Immature natural killer cell (primary cell): ENCODE measurements around the gene ADGRF1. TPM values are rescaled to one million over a fixed set of nuclear protein-coding genes. Genes with fewer than 3 reads are reported as not detected.

ENCODE experiments used
- DNase-seq, 3 donors: peaks; one replicate each; pipeline ENCODE4 v3.0.0; 2022; ENCODE audit warnings: mixed read lengths in 1 of 3
- H3K27ac Mint-ChIP-seq, 6 donors: one replicate each; pipeline ENCODE4 v1.8.0; 2020; ENCODE audit warnings: mixed read lengths in 6 of 6, mild to moderate bottlenecking in 5 of 6, inconsistent platforms in 4 of 6, moderate library complexity in 3 of 6
- H3K27me3 Mint-ChIP-seq, 3 donors: one replicate each; pipeline ENCODE4 v1.8.0; 2020 to 2021; ENCODE audit warnings: low read depth in 3 of 3, mild to moderate bottlenecking in 3 of 3, mixed read lengths in 3 of 3, moderate library complexity in 3 of 3, inconsistent platforms in 1 of 3
- H3K36me3 Mint-ChIP-seq, 3 donors: one replicate each; pipeline ENCODE4 v1.8.0; 2020; ENCODE audit warnings: mixed read lengths in 3 of 3, inconsistent platforms in 2 of 3, mild to moderate bottlenecking in 2 of 3
- H3K4me1 Mint-ChIP-seq, 2 donors: one replicate each; pipeline ENCODE4 v1.8.0; 2020; ENCODE audit warnings: inconsistent platforms in 2 of 2, mild to moderate bottlenecking in 2 of 2, mixed read lengths in 2 of 2, moderate library complexity in 1 of 2
- H3K4me3 Mint-ChIP-seq, 5 donors: one replicate each; pipeline ENCODE4 v1.8.0; 2020; ENCODE audit warnings: mild to moderate bottlenecking in 5 of 5, mixed read lengths in 5 of 5, inconsistent platforms in 3 of 5, moderate library complexity in 3 of 5
- H3K9me3 Mint-ChIP-seq, 6 donors: one replicate each; pipeline ENCODE4 v1.8.0; 2020; ENCODE audit warnings: mild to moderate bottlenecking in 6 of 6, mixed read lengths in 6 of 6, inconsistent platforms in 4 of 6, moderate library complexity in 3 of 6
- polyA plus RNA-seq, 3 donors: library from polyadenylated mRNA; unstranded; fragments of 300-500 nt; fragmentation: Illumina TruSeq; gene quantifications; one replicate each; pipeline ENCODE4 v1.2.3, GENCODE V29; 2021

ADGRF1 gene
- polyA plus RNA-seq, 3 donors from 2014 or later = not detected

DNA sequence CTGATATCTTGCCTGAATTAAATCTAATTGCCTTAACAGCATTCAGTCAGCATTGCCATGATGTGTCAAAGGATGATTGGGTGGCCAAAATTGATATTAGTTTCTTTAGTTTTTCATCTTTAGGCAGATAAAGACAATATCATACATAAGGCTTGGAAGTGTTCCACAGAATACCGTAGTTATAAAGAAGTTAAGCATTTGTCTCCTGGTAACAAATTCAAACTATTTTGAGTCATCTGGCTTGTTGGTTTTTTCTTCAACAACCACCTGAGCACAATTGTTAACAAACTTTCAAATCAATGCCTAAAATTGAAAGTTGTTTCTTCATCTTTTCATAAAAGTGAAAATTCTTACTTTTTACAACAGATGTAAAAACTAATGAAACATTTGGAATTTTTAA lies 72.9 kb downstream of the ADGRF1 start:
- no peaks in the 10 kb centered on the region for H3K36me3 Mint-ChIP-seq
- H3K9me3 Mint-ChIP-seq = peaks cover 0 to 6% (median 0%) of the 10 kb centered on the region in 6 donors
- no peak overlapping the region for H3K4me3 Mint-ChIP-seq
- H3K4me1 Mint-ChIP-seq = no peaks in the 10 kb centered on the region
- H3K27me3 Mint-ChIP-seq = peaks cover 0 to 4% (median 0%) of the 10 kb centered on the region in 3 donors
- no peak for DNase-seq
- no peak overlapping the region for H3K27ac Mint-ChIP-seq

DNA sequence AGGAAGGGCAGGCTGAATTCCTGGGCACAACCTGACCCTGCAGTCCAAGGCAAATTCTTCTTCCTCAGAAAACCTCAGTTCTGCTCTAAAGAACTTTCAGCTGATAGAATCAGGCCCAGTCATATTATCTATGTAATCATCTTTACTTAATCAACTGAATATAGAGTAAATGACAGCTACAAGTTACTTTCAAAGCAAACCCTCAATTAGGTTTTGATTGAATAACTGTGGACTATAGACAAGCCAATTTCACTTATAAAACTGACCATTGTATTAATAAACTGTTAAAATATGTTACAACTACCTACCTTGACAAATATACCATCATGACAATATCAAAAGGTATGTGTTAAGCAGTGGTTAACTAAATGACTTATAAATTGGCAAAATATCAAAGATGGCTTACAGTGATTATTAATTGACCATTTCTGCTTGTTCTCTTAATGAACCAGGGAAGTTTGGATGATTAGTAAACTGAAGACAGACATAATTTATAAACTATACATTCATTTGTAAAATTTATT lies 74.2 kb downstream of the ADGRF1 start:
- no peaks in the 10 kb centered on the region for H3K4me1 Mint-ChIP-seq
- H3K4me3 Mint-ChIP-seq = no peak overlapping the region
- no peaks in the 10 kb centered on the region for H3K36me3 Mint-ChIP-seq
- H3K27me3 Mint-ChIP-seq = peaks cover 0 to 4% (median 0%) of the 10 kb centered on the region in 3 donors
- no peak overlapping the region for H3K27ac Mint-ChIP-seq
- peaks cover 0 to 6% (median 0%) of the 10 kb centered on the region in 6 donors for H3K9me3 Mint-ChIP-seq
- DNase-seq = no peak

DNA sequence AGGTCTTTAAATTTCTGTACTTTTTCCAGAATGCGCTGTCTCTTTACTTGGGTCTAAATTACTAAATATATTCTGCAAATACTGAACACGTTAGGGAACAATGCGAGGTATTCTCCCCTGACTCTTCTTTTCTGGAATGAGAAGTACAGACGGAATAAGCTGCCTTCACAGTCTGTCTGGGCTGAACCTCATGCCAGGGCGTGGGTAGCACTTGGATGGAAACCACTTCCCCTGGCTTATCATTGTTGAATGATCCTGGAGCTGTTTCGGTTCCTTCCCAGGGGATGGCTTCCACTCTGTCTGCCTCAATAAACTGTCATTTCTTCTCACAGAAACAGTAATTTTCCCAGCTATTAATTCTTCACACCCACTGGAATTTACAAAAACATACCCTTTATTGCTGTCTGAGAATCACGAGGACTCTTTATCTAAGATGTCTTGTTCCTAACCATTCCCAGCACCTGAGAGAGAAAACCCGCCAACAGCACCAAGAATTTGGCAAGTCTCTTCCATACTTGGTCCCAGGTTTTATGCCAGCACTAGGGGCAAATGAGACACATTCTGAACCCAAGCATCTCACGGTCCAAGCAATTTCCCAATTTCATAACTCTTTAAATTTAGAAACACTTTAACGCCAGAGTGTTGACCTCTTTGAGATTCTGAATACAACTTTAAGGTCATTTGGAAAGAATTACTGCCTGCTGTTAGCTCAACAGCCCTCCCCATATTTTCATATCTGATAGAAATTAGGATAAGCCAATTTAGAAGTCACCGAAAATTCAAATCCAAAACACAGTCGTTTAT lies 77.2 kb downstream of the ADGRF1 start:
- DNase-seq = no peak
- Mint-ChIP-seq H3K27me3 (peaks cover 0 to 1% (median 0%) of the 10 kb centered on the region in 3 donors), H3K4me3 (no peak overlapping the region), H3K36me3 (no peaks in the 10 kb centered on the region), H3K9me3 (peaks cover 0 to 6% (median 0%) of the 10 kb centered on the region in 6 donors), H3K27ac (no peak overlapping the region), H3K4me1 (no peaks in the 10 kb centered on the region)

DNA sequence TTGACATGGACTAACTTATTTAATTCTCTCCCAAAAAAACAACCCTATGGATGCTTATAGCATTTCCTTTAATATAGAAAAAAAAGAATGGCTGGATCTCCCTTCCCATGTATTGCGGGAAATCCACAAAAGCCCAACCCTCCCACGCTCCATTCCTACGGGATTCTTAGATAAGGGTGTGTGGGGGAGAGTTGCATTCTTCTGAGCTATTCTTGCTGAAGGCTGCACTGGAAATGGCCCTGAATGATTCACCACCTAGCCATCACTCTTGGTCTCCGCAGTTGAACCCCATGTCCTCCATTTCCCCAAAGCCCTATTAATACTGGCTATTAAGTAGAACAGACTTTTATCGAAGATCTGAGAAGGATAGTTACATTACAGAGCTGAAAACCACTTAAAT lies 78.5 kb downstream of the ADGRF1 start:
- Mint-ChIP-seq H3K4me1 (no peaks in the 10 kb centered on the region), H3K36me3 (no peaks in the 10 kb centered on the region), H3K27ac (no peak overlapping the region), H3K4me3 (no peak overlapping the region), H3K27me3 (peaks cover 0 to 4% (median 1%) of the 10 kb centered on the region in 3 donors), H3K9me3 (peaks cover 0 to 6% (median 0%) of the 10 kb centered on the region in 6 donors)
- no peak for DNase-seq

DNA sequence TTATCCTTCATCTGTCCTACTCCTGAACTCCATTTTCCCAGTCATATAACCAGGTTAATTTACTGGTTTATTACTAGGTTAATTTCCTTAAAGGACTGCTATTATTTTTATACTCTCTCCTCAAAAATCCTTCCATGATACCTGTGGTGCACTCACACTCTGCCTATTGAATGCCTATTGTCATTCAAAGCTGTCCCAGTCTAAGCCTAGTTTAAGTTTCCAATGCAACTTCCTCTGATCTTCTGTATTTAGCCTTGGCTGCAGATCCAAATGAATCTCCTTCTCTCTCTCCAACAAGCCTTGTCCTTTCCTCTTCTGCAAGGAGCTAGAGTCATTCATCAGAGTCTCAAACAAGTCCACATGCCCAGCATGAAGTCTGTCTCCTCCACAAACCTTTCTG lies 79.1 kb downstream of the ADGRF1 start:
- no peaks in the 10 kb centered on the region for H3K4me1 Mint-ChIP-seq
- peaks cover 0 to 4% (median 1%) of the 10 kb centered on the region in 3 donors for H3K27me3 Mint-ChIP-seq
- H3K36me3 Mint-ChIP-seq = no peaks in the 10 kb centered on the region
- H3K4me3 Mint-ChIP-seq = no peak overlapping the region
- peaks cover 0 to 6% (median 0%) of the 10 kb centered on the region in 6 donors for H3K9me3 Mint-ChIP-seq
- no peak overlapping the region for H3K27ac Mint-ChIP-seq
- DNase-seq = no peak

DNA sequence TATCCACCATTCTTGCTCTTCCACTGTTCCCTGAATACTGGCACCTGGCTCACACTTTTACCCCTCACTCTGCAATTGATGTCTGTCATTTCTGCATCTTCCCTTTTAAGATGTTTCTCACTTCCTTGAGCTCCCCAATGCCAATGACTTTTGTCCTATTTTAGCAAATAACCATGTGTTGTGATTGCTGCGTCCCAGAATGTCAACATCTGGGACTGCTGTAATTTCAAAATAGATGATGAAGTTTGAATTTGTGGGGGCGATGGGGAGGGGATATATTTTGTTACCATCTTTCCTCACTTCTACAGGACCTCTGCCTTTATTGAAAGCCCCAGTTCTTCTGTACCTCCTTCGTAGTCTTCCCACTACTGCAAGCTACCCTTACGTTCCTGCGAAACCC lies 80.4 kb downstream of the ADGRF1 start:
- peaks cover 3 to 7% (median 3%) of the 10 kb centered on the region in 3 donors for H3K27me3 Mint-ChIP-seq
- H3K4me3 Mint-ChIP-seq = no peak overlapping the region
- no peaks in the 10 kb centered on the region for H3K36me3 Mint-ChIP-seq
- H3K4me1 Mint-ChIP-seq = no peaks in the 10 kb centered on the region
- H3K9me3 Mint-ChIP-seq = peaks cover 0 to 6% (median 0%) of the 10 kb centered on the region in 6 donors
- no peak for DNase-seq
- no peak overlapping the region for H3K27ac Mint-ChIP-seq

DNA sequence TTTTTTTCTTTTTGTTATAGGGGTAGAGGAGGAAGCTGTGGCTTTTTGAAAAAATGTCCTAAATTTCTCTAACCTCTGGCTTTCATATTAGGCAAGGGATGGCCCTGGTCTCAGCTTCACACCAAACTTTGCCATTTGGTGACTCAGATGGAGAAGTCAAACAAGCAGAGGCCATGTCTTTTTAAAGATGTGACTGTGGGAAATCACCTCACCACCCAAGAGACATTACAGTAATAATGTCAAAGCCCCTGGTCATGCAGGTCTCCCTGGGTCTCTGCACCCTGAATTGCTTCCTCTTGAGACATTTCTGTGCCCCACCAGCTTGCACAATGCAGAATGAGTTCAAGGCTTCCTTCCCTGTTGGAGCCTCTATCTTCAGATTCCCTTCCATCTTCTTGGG lies 80.9 kb downstream of the ADGRF1 start:
- H3K4me3 Mint-ChIP-seq = no peak overlapping the region
- H3K4me1 Mint-ChIP-seq = no peaks in the 10 kb centered on the region
- H3K36me3 Mint-ChIP-seq = no peaks in the 10 kb centered on the region
- H3K27me3 Mint-ChIP-seq = peaks cover 3 to 7% (median 3%) of the 10 kb centered on the region in 3 donors
- DNase-seq = no peak
- H3K27ac Mint-ChIP-seq = no peak overlapping the region
- H3K9me3 Mint-ChIP-seq = peaks cover 0 to 3% (median 0%) of the 10 kb centered on the region in 6 donors

DNA sequence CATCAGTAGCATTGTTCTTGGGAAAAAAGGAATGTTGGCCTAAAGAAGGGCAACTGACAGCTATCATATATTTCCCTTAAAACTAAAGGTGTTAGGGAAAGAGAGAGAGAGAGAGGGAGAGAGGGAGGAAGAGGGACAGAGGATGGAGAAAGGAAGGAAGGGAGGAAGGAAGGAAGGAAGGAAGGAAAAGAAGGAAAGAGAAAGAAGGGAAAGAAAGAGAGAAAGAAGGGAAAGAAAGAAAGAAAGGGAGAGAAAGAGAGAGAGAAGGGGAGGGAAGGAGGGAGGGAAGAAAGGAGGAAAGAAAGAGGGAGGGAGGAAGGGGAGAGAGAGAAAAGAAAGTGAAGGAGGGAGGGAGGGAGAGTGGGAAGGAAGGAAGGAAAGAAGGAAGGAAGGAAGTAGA lies 82.7 kb downstream of the ADGRF1 start:
- no peak overlapping the region for H3K27ac Mint-ChIP-seq
- H3K4me1 Mint-ChIP-seq = no peaks in the 10 kb centered on the region
- H3K27me3 Mint-ChIP-seq = peaks cover 2 to 7% (median 3%) of the 10 kb centered on the region in 3 donors
- no peaks in the 10 kb centered on the region for H3K36me3 Mint-ChIP-seq
- H3K4me3 Mint-ChIP-seq = no peak overlapping the region
- no peaks in the 10 kb centered on the region for H3K9me3 Mint-ChIP-seq
- no peak for DNase-seq

DNA sequence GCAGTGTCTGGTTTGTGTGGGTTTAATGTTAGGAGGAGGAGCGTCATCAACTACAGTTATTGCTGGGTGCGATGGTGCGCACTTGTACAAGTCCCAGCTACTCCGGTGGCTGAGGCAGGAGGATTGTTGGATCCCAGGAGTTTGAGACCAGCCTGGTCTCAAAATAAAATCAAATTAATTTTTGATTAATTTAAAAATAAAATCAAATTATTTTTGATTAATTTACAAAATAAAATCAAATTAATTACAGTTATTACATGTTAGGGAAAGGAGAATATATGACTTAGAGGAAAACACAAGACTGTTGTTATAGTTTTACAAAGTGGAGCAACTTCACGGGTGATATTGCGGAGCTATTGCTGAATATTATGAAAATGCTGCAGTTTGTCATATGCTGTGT lies 85.7 kb downstream of the ADGRF1 start:
- Mint-ChIP-seq H3K9me3 (peaks cover 0 to 2% (median 0%) of the 10 kb centered on the region in 6 donors), H3K4me1 (no peaks in the 10 kb centered on the region), H3K27me3 (peaks cover 2 to 9% (median 8%) of the 10 kb centered on the region in 3 donors), H3K36me3 (no peaks in the 10 kb centered on the region), H3K4me3 (no peak overlapping the region), H3K27ac (no peak overlapping the region)
- DNase-seq = no peak

DNA sequence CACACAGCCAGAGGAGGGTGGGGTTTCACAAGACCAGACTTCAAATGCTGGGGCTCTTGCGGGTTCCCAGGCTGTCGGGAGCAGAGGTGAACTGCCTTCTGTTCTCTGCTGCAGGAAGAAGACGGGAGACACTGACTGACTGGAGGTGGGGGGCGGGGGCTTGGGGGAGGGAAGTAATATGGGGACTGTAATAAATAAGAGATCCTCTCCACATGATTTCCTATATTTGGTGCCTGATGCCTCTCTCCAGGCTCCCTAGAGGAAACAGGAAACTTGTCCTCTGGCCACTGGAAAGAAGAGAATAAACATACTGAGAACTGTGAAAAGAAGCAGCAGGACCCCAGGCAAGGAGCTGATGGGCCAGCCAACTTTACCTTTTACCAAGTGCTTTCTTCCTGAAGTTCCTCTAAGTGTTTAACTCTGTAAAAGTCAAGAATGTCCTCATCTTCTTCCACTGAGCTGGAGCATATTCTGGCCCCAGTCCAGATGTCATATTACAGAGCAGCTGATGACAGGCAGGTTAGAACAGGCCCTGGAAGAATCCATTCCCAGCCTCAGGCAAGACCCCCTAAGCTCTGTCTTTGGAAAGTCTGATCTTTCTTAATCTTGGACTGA lies 87.2 kb downstream of the ADGRF1 start:
- H3K9me3 Mint-ChIP-seq = peaks cover 0 to 2% (median 0%) of the 10 kb centered on the region in 6 donors
- H3K27ac Mint-ChIP-seq = no peak overlapping the region
- H3K27me3 Mint-ChIP-seq = peaks cover 2 to 10% (median 9%) of the 10 kb centered on the region in 3 donors
- no peaks in the 10 kb centered on the region for H3K4me1 Mint-ChIP-seq
- H3K4me3 Mint-ChIP-seq = no peak overlapping the region
- no peak for DNase-seq
- H3K36me3 Mint-ChIP-seq = no peaks in the 10 kb centered on the region

DNA sequence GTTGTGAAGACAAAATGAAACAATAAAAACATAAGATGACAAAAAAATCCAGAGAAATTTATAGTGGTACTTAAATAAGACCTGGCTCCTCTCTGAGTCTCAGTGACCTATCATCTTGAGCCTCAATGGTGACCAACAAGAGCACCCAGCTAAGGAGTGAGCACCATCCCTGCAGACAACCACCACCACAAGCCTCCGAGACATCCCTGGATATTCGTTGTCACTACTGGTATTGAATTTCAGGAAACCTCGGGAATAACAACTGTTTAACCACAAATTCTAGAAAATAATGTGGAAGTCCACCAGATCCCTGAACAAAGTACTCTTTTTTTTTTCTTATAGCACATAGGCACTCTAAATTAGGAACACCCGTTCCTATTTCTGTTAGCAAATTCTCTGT lies 88.2 kb downstream of the ADGRF1 start:
- Mint-ChIP-seq H3K4me1 (no peaks in the 10 kb centered on the region), H3K4me3 (no peak overlapping the region), H3K36me3 (no peaks in the 10 kb centered on the region), H3K27ac (no peak overlapping the region), H3K27me3 (peaks cover 2 to 9% (median 6%) of the 10 kb centered on the region in 3 donors), H3K9me3 (peaks cover 0 to 2% (median 0%) of the 10 kb centered on the region in 6 donors)
- no peak for DNase-seq

DNA sequence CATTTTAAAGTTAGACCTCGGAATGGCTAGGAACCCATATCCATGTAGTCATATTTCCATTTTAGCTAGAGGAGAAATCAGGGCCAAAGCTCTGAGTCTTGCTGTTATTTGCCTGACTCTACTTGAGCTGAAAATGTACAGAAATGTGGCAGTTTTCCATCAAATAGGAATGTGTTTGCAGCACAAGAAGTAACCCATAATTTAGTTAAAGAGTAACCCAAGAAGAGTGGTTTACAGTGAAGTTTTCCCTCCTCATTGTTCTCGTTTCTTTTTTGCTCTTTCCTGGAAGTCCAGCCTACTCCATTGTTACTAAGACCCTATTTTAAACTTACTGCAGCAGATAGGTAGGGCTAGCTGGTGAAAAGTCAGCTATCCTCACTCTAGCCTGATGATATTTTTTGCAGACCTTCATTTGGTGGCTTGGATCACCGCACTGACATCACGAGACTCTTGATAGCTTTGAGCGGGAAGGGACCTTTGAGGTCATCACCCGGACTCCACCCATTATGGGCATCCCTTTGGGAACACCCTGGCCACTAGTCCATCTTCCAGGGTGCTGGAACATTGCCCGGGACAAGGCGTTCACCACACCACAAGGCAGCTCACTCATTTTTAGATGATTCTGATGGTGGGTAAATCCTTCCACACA lies 92.4 kb downstream of the ADGRF1 start:
- no peak overlapping the region for H3K27ac Mint-ChIP-seq
- H3K36me3 Mint-ChIP-seq = no peaks in the 10 kb centered on the region
- H3K4me3 Mint-ChIP-seq = no peak overlapping the region
- H3K9me3 Mint-ChIP-seq = peaks cover 0 to 2% (median 0%) of the 10 kb centered on the region in 6 donors
- H3K4me1 Mint-ChIP-seq = no peaks in the 10 kb centered on the region
- no peak for DNase-seq
- peaks cover 0 to 7% (median 3%) of the 10 kb centered on the region in 3 donors for H3K27me3 Mint-ChIP-seq

DNA sequence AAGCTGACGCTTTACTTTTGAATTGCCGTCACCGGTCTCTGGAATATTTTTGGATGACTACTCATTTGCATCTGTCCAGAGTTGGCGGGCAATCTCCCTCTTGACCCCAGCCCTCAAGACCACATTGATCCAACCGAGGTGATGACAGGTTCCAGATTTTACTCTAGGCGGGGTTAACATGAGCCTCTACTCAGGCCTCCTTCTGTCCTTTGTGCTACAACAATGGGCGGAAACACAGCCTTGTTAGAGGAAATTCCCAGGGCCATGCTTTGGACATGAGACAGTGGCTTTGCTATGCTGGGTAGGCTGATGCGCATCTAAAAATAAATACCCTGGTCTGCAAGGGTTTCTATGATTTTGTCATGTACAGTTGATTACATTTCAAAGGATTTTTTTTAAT lies 93.4 kb downstream of the ADGRF1 start:
- H3K27me3 Mint-ChIP-seq = peaks cover 0 to 3% (median 3%) of the 10 kb centered on the region in 3 donors
- no peaks in the 10 kb centered on the region for H3K4me1 Mint-ChIP-seq
- no peak for DNase-seq
- no peak overlapping the region for H3K27ac Mint-ChIP-seq
- no peak overlapping the region for H3K4me3 Mint-ChIP-seq
- H3K9me3 Mint-ChIP-seq = peaks cover 0 to 2% (median 0%) of the 10 kb centered on the region in 6 donors
- H3K36me3 Mint-ChIP-seq = no peaks in the 10 kb centered on the region
